HUES48 (cell line): ENCODE results near the gene IVNS1ABP.
A peak's percentile ranks its signal among the peaks of the same experiment; 100 is the strongest.

Experiments used
- H3K27ac ChIP-seq: one replicate; pipeline ENCODE4 v1.7.0; 2013; ENCODE audit warnings: low read depth, low read length, inconsistent platforms
- H3K27me3 ChIP-seq: 2 replicates; pipeline ENCODE4 v1.6.1; 2013; ENCODE audit warnings: mild to moderate bottlenecking, low read length; ENCODE audit not compliant: control insufficient read depth, insufficient read depth
- H3K36me3 ChIP-seq: 2 replicates; pipeline ENCODE4 v1.6.1; 2013; ENCODE audit warnings: low read length; ENCODE audit not compliant: control insufficient read depth, insufficient read depth
- H3K4me1 ChIP-seq: 2 replicates; pipeline ENCODE4 v1.6.1; 2013; ENCODE audit warnings: mild to moderate bottlenecking, low read length; ENCODE audit not compliant: control insufficient read depth, insufficient read depth
- H3K4me3 ChIP-seq: 2 replicates; pipeline ENCODE4 v1.5.1; 2013; ENCODE audit warnings: mild to moderate bottlenecking, low read depth, low read length
- H3K9ac ChIP-seq: 2 replicates; pipeline ENCODE4 v1.6.1; 2013; ENCODE audit warnings: mild to moderate bottlenecking, low read depth, low read length, moderate library complexity
- H3K9me3 ChIP-seq: 2 replicates; pipeline ENCODE4 v1.6.1; 2013; ENCODE audit warnings: low read length; ENCODE audit not compliant: control insufficient read depth, insufficient read depth

Gene IVNS1ABP

DNA sequence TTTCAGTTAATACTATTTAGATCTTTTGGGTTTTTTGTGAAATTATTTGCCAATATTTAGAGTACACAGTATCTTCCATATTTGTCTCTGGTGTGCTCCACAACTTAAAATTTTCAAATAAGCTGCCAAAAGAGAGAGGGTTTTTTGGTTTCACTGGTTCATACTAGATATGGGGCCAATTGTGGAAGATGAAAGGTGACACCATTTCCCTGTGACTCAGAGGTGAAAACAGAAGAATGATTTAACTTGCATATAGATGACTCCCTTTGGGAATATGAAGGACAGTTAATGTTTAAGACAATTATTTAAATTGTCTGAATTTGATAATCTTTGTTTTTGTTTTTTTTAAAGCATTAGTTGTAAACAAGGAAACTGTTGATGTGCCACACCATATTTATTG is 37.5 kb downstream of the IVNS1ABP start:
- no peaks in the 10 kb centered on the region for H3K4me1 ChIP-seq
- H3K9me3 ChIP-seq = no peaks in the 10 kb centered on the region
- no peaks in the 10 kb centered on the region for H3K27me3 ChIP-seq
- 0 out of 2 replicates have a peak, but pooled peaks cover 5% of the 10 kb centered on the region for H3K36me3 ChIP-seq
- H3K27ac ChIP-seq = no peak overlapping the region
- H3K4me3 ChIP-seq = no peak overlapping the region
- no peak overlapping the region for H3K9ac ChIP-seq

DNA sequence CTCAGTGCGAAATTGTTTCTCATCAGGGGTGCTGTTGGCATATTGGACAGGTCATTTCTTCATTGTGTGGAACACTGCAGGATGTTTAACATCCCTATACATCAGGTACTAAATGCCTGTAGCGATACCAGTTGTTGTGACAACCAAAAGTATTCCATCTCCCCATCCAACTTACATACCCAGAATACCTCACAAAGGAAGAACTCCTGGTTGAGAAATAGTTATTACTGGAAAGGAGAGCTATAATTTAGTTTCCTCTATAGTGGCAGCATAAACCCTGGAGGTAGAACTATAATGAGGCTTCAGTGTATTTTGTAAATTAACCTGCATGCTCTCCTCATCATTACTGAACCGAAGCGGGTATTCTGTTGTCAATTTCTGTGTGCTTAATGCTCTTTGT is 45.1 kb downstream of the IVNS1ABP start:
- Histone ChIP-seq H3K9me3 (no peaks in the 10 kb centered on the region), H3K36me3 (no peaks in the 10 kb centered on the region), H3K9ac (no peak overlapping the region), H3K4me1 (no peaks in the 10 kb centered on the region), H3K27ac (no peak overlapping the region), H3K4me3 (no peak overlapping the region), H3K27me3 (no peaks in the 10 kb centered on the region)

DNA sequence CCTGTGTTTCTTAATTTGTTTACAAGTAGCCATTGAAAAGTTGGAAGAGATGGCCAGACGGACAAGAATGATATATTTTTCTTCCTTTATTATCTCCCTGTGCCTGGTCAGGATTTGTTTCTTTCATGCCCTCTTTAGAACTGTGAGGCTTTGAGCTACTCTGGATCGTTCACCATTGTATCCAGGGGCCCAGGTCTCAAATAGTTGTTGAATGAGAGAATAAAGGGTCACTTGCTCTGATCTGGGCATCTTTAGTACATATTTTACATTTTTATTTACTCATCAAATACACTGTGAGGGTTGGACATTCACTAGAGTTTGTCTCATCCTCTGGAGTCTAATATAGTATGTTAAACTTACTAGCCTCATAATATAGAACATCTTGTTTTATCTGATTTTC is 48.7 kb downstream of the IVNS1ABP start:
- H3K9ac ChIP-seq = no peak overlapping the region
- H3K27ac ChIP-seq = no peak overlapping the region
- no peaks in the 10 kb centered on the region for H3K9me3 ChIP-seq
- no peak overlapping the region for H3K4me3 ChIP-seq
- H3K27me3 ChIP-seq = no peaks in the 10 kb centered on the region
- H3K4me1 ChIP-seq = no peaks in the 10 kb centered on the region
- no peaks in the 10 kb centered on the region for H3K36me3 ChIP-seq

DNA sequence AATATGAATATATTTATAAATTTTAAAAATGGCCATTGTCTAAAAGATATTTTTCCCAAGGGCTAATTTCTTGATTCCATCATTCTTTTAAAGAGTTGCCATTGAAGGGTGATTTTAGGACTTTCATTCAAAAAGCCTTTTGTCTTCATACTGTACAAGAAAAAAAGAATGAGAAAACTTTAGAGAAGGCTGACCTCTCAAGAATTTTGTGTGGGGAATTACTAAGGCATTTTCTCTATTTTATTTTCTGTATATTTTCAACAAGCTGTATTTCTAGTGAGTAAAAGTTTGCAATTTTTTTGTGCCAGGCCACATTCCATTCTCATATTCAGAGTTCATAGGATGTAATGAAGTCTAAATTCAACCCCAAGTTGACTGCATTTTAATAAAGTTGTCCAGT is 49.3 kb downstream of the IVNS1ABP start:
- H3K9ac ChIP-seq = no peak overlapping the region
- no peaks in the 10 kb centered on the region for H3K27me3 ChIP-seq
- H3K9me3 ChIP-seq = no peaks in the 10 kb centered on the region
- no peaks in the 10 kb centered on the region for H3K4me1 ChIP-seq
- H3K4me3 ChIP-seq = no peak overlapping the region
- H3K36me3 ChIP-seq = no peaks in the 10 kb centered on the region
- H3K27ac ChIP-seq = no peak overlapping the region

DNA sequence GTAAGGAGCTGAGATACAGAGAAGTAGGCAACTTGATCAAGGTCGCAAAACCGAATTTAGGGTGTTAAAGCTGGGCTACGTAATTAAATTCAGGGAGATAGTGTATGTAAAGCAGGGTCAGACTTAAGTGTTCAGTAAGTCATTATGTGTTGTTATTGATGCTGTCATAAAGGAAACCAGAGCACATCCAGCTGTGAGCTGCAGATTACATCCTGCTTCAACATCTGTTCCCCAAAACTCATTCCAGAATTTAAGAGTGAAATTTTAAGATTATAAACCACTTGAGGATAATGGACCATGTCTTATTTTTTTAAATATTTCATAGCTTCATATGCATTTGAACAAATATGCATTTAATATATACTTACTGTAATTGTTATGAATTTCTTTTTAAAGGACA is 49.7 kb downstream of the IVNS1ABP start:
- Histone ChIP-seq H3K9ac (no peak overlapping the region), H3K4me1 (no peaks in the 10 kb centered on the region), H3K36me3 (no peaks in the 10 kb centered on the region), H3K9me3 (no peaks in the 10 kb centered on the region), H3K27me3 (no peaks in the 10 kb centered on the region), H3K4me3 (no peak overlapping the region), H3K27ac (no peak overlapping the region)

DNA sequence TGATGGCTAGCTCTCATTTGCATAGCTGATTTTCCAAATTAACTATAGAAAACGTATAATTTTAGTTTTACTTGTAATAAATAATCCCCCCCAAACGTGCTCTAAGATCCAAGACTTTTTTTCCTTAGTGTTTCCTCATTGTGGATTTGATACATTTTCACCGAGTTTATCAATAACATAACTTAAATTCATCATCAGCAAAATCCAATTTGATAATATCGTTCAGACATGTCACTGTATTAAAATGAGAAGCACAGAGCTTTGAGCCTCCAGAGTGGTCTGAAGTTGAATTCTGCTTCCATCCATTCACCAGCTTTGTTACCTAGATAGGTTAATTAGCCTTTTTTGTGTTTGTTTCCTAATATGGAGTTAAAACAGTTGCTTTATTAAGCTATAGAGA is 51.7 kb downstream of the IVNS1ABP start:
- Histone ChIP-seq H3K9me3 (no peaks in the 10 kb centered on the region), H3K36me3 (no peaks in the 10 kb centered on the region), H3K9ac (no peak overlapping the region), H3K27ac (no peak overlapping the region), H3K4me1 (no peaks in the 10 kb centered on the region), H3K4me3 (no peak overlapping the region), H3K27me3 (no peaks in the 10 kb centered on the region)

DNA sequence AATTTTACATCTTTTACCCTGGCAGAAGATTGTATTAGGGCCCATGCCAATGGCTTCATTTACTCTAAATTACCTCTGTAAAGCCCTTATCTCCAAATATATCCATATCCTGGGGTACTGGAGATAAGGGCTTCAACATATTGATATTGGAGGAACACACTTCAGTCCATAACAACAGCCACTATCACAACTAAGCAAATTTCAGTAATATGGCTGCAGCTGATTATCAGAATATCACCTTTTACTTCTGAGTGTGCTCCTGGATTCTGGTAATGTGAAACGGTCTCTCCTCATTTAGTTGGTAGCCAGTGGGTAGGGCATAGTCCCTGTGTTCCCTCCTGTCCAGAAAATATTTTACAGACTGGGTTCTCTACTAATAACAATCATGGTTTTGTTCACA is 53.3 kb downstream of the IVNS1ABP start:
- Histone ChIP-seq H3K36me3 (no peaks in the 10 kb centered on the region), H3K9ac (no peak overlapping the region), H3K27me3 (no peaks in the 10 kb centered on the region), H3K9me3 (no peaks in the 10 kb centered on the region), H3K4me3 (no peak overlapping the region), H3K27ac (no peak overlapping the region), H3K4me1 (no peaks in the 10 kb centered on the region)

DNA sequence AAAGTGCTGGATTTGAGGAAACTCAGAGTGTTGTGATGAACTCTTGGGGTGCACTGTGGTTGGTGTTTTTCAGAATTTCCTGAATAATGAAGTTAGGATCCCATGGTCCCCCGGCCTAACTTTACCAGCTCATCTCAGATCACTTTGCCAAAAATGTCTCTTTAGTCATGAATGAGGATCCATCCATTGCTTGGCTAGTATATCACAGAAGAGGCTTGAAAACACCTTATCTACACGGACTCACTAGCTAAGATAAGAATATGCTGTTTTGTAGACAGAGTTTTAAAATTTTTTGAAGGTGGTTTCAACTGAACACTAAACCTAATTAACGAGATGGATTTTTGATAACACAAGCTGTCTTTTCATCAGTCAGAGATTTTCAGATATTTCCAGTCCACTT is 53.8 kb downstream of the IVNS1ABP start:
- Histone ChIP-seq H3K9ac (no peak overlapping the region), H3K9me3 (no peaks in the 10 kb centered on the region), H3K4me1 (no peaks in the 10 kb centered on the region), H3K4me3 (no peak overlapping the region), H3K27ac (no peak overlapping the region), H3K36me3 (no peaks in the 10 kb centered on the region), H3K27me3 (no peaks in the 10 kb centered on the region)

DNA sequence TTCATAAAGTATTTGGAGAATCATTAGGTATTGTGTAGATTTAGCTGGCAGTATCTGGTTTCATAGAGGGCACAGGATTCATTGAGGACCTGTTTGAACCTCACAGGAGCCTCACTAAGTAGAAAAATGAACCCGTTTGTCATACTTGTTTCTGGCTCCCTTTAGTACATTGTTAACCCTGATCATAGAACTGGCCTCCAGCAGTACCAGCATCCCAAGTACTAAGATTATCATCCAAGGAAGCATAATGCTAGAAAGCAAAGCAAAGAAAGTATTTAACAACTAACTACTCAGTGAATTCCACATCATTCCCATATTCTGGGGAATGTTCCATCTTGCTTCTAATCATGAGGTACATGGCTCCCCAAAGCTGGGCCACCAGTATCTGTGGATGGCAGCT is 54.9 kb downstream of the IVNS1ABP start:
- Histone ChIP-seq H3K36me3 (no peaks in the 10 kb centered on the region), H3K27me3 (no peaks in the 10 kb centered on the region), H3K9ac (no peak overlapping the region), H3K9me3 (no peaks in the 10 kb centered on the region), H3K4me3 (no peak overlapping the region), H3K27ac (no peak overlapping the region), H3K4me1 (peaks cover 3% of the 10 kb centered on the region; the same call in 1 of the 2 replicates)

DNA sequence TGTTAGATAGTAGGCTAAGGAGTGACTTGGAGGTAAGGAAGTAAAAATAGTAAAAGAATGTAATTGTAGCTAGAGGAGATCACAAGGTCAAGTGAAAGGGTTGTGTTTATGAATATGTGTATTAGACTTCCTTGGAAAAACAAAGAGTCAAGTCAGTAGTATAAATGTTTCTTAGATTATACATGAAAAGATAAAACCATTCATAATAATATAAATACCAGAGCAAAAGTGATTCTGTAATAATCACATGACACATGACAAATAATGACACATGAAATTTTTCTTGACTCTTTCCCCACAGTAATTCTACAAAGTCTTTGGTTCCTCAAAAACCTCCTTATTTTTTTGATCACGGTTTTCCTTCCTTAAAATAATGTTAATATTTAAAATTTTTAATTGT is 56.4 kb downstream of the IVNS1ABP start:
- H3K27ac ChIP-seq = no peak overlapping the region
- H3K4me3 ChIP-seq = no peak overlapping the region
- H3K9ac ChIP-seq = no peak overlapping the region
- H3K36me3 ChIP-seq = no peaks in the 10 kb centered on the region
- no peaks in the 10 kb centered on the region for H3K9me3 ChIP-seq
- peaks cover 3% of the 10 kb centered on the region; the same call in 1 of the 2 replicates for H3K4me1 ChIP-seq
- H3K27me3 ChIP-seq = no peaks in the 10 kb centered on the region

DNA sequence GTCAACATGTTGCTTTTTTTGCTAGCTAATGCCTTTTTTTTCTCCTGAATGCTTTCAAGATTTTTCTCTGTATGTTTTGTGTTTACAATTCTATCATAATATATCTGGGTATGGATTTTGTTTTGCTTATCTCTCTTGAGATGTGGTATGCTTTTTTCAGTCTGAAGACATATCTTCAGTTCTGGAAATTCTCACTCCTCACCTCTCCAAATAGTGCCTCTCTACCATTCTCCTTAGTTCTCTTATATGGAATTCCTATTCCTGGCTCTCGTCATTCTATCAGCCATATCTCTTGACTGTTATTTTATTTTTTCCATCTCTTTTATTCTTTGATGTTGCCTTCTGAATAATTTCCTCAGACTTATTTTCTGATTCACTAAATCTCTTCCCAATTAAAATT is 58.4 kb downstream of the IVNS1ABP start:
- Histone ChIP-seq H3K27me3 (no peaks in the 10 kb centered on the region), H3K9ac (no peak overlapping the region), H3K36me3 (no peaks in the 10 kb centered on the region), H3K4me1 (peaks cover 3% of the 10 kb centered on the region; the same call in 1 of the 2 replicates), H3K27ac (no peak overlapping the region), H3K9me3 (no peaks in the 10 kb centered on the region), H3K4me3 (no peak overlapping the region)

DNA sequence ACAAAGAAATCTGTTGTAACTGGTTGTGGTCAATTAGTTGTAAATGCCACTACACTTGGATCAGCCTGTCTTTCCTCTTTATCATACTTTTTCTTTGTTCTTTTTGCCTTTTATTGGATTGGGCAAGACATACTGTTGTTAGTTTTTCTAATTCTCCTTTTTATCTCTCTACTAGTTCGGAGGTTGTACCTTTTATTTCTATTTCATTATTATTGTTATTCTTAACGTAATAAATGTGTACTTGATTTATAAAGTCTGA is 59.2 kb downstream of the IVNS1ABP start:
- no peaks in the 10 kb centered on the region for H3K27me3 ChIP-seq
- no peaks in the 10 kb centered on the region for H3K36me3 ChIP-seq
- peaks cover 3% of the 10 kb centered on the region; the same call in 1 of the 2 replicates for H3K4me1 ChIP-seq
- H3K9ac ChIP-seq = no peak overlapping the region
- no peaks in the 10 kb centered on the region for H3K9me3 ChIP-seq
- no peak overlapping the region for H3K27ac ChIP-seq
- peak overlapping the region; percentile 20 for H3K4me3 ChIP-seq
